HG02642 (cell line): Measurements from ENCODE around the gene POLRMT.

Experiments used
- ATAC-seq: cut with Tn5 transposase; IDR thresholded peaks from one replicate; pipeline ENCODE4 v1.9.1; 2021; ENCODE audit warnings: mild to moderate bottlenecking; ENCODE audit not compliant: unreplicated experiment, poor library complexity

The POLRMT gene

DNA sequence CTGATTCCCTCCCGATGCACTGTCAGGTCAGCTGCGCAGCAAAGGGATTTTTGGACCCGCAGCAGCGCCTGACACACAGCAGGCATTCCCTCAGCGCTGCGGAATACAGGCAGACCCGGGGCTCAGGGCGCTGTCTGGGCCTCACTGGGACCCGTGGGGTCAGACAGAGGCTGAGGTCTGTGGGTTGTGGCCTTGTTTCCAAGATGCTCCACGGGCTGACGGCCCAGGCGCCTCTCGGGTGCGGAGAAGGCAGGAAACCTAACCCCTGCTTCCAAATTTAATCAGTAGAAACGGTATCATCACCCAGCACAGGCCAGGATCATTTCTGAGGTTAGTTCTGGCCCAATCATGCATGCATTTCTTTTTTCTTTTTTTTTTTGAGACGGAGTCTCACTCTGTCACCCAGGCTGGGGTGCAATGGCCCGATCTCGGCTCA lies 30.4 kb upstream of the POLRMT start:
- no peak for ATAC-seq

DNA sequence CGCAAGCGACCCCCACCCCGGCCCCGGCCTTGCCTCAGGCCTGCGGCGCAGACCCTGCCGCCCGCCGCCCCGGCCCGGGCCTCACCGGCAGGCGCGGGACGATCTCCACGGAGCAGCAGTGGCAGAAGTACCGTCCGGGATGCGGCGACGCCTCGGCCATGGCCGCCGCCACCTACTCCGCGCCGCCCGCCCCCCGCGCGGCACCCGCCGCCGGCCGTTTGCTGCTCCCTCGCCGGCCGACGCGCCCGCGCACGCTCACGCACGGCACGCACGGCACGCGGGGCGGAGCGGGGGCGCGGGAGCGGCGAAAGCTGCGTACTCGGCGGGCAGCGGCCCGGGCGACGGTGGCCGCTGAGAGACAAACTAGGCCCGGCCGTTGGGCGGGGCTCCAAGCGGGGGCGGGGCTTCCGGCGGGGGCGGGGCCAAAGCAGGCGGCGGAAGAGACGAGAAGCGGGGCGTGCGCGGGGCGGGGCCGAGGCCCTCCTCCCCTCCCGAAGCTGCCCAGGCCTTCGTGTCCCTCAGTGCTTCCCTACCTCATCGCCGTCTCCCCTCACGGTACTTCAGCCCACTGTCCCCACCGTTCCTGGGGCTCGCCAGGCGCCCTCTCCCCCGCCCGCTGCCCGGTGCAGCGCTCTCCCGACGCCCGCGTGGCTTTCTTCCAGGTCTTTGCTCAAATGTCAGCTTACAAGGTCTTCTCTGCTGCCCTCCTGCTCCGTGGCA lies 29.8 kb upstream of the POLRMT start, which contains the start of gene RNF126:
TSS of gene RNF126 (minus strand) at position 253 of the 720 bp plus-strand sequence. CDS start at position 160, 93 bp downstream.
- peak; percentile 70 for ATAC-seq

DNA sequence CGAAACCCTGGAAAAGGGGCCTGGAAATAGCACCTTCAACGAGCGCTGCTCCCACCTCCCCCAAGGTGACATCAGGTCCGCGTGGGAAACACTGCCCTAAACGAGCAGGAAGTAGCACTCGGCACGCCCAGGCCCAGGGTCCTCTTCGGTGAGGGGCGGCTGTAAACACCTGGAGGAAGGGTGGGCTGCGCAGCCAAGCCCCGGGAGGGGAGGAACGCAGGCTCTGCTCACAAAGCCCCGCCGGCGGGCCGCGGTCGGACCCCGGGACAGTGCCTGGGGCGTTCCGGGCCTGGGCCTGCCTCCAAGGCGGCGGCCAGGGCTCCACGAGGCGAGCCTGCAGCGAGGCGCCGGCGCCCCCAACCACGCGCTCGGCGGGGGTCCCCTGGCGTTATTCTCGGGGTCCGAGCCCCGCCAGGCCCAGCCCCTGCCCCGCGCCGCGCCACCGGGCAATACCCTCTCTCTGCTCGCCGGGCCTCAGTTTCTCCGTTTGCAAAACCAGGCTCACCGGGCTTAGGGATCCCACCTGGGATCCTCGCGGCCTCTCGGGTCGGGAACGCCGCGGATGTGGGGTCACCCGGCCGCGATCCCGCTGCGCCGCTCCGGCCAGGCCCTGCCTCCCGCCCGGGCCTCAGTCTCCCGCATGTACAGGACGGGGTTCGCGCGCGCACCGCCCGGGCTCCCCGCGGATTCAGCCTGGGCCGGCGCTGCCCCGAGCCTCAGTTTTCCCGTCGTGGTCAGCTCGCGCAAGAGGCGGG lies 29.0 kb upstream of the POLRMT start:
- peak; percentile 15 for ATAC-seq

DNA sequence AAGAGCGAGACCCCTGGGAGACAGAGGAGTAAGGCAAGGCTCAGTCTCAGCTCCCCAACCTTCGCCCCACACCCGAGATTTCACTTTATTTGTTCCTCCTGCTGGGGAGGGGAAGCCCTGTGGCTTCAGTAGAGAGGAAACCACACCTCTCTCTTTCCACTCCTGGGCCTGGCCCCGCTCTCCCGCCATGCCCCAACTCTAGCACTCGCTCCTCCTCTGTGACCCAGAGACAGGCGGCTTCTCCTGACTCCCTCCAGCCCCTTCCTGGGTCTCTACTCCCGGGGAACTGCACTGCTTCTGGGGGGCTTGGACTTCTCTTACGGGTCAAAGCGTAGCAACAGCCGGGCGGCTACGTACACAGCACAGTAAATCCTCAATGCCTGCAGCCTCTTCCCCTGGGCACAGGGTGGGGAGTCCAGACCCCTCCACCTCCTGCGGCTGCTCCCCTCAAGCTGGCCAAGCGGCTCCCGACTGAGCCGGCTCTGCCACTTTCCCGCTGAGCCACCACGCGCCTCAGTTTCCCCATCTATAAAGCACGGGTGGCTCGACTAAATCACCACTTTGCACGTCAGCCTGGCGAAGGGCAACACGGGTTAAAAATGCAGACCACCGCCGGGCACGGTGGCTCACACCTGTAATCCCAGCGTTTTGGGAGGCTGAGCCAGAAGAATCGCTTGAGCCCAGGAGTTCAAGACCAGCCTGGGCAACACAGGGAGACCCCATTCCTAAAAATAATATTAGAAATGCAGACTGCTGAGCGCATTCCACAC lies 28.3 kb upstream of the POLRMT start:
- peak; percentile 25 for ATAC-seq

DNA sequence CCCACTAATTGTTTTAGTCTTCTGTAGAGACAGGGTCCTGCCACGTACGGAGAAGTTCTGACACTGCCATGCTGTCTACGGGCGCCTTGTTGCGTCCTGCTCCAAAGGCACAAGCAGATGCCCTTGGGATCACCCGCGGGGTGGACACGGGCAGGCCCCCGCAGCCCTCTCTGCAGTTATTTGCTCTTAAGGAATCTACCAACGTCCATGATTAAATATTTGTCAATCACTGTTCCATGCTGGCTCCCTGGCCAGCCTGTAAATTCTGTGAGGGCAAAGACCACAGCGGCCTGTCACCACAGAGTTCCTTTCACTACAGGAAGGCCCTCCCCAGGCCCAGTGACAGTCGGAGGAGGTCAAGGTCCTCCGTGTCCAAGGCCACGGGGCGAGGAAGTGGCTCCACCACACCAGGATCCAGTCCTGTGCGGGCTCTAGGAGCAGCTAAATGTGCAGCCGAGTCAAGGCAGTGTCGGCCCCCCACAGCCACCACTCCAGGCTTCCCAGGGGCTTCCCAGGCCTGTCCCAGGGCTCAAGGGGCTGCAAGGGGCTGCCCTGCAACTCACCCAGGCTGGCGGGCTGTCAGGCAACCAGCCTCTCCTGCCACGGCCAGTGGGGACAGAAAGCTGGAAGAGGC lies 27.6 kb upstream of the POLRMT start:
- ATAC-seq = no peak

DNA sequence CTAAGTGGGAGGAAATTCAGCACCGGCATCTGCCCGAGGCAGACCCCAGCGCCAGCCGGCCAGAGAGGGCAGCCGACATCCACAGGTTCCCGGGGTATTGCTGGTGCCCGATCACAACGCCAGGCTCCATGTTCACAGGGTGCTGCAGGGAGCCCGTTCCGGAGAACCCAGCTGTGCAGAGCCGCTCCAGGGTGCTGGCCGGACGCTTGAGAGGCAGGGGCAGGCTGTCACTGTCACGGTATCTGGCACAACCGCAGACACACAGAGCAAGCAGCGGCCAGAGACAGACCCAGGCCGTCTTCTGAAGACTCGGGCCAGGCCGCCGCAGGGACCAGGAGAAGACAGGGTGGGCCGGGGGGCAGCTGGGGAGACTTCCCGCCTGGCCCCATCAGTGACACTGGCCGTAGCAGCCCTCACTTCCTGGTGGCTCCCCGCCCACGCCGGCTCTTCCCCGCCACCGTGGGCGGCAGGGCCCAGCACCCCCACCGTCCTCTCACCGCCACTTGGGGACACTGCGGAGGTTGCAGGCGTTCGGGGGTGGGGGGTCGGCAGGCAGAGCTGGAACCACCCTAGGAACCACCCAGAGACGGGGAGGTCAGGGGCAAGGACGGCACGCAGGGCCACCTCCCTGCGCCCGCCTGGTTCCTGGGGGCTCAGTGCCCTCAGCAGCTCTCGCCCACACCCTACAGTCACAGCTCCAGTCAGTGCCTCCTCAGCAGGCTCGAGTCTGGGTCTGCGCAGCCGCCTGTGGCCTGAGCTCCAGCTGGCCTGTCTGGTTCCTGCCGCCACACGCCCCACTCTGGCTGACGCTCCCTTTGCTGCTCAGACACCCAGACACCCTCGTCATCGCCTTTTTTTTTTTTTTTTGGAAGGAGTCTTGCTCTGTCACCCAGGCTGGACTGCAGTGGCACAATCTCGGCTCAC lies 25.8 kb upstream of the POLRMT start:
- ATAC-seq = no peak

DNA sequence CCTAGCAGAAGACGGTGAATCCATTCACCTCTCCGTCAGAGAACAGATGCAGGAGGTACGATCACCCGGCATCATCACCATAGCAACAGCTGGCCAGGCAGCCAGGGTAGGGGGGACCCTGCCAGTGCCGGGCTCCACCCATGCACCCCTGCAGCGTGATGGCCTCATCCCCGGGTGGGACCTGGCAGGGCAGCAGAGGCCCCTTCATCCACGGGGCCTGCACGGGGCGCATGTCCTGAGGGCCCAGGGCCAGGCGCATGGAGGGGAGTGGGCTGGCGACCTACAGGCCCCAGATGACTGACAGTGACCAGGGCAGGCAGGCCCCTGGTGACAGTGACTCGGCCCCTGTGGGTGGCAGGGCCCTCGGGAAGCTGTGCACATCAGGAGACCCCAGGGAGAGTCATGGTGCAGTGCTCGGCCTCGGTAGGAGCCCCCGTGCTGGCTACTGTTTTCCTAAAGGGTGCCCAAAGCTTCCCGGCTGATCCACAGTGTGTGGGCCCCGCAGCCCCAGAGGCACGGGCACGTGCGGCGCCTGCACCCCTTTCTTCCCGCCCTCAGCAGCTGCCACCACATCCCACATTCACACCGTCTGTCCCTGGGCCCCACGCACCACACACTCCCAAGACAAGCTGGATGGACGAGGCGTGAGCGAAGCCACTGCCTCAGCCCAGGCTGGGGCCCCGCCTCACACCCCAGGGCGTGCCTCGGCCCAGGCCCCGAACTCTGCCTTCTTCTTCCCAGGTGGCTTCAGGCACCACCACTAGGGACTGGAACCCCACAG lies 24.9 kb upstream of the POLRMT start:
- no peak for ATAC-seq

DNA sequence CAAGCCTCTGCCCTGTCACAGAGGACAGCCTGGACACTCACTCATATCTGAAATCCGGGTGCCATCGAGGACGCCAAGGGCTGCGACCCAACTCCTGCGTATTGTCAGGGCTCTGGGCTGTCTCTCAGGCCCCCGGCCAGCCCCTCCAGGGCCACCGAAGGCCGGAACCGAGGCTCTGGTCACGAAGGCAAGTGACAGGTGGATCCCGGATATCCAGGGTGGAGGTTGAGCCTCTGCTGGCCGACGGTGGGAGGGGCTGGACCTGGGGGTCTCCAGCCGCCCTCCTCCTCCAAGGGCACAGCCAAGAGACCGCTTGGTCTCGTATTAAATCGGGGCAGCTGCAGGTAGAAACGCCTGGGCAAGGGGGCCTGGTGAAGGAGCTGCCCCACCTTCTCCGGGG lies 24.3 kb upstream of the POLRMT start:
- ATAC-seq = no peak

DNA sequence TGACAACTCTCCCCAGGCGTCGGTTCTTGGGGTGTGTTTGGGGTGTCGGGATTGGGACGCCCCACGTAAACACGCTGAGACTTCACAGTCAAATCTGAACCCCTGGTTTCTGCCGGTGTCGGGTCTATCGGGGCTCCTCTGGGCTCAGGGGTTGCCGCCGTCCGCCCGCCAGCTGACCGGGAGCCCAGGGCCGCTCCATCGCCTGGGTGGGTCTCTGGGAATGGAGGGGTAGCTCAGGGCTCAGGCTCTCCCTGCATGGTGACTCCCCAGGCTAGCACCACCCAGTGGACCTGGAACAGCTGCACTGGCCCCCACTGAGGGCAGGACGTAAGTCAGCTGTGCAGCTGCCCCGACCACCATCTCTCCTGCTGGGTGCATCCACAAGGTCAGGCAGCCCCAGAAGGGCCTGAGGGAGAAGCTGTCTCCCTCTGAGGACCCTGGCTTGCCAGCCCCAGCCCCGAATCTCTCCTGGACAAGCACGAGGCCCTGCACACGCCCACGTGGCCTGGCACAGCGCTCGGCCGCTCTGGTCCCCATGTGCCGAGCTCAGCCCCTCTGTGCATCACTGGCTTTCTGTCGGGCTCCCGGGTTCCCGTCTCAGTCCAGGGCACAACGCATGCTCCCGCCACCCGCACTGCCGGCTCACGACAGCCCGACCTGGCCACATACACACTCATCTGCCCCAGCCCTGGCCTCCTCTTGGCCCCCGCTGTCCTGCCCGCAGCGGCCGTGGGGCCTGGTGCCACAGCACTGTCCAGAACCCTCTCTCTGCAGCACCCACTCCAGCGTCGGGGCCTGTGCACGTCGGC lies 23.6 kb upstream of the POLRMT start:
- ATAC-seq = no peak

DNA sequence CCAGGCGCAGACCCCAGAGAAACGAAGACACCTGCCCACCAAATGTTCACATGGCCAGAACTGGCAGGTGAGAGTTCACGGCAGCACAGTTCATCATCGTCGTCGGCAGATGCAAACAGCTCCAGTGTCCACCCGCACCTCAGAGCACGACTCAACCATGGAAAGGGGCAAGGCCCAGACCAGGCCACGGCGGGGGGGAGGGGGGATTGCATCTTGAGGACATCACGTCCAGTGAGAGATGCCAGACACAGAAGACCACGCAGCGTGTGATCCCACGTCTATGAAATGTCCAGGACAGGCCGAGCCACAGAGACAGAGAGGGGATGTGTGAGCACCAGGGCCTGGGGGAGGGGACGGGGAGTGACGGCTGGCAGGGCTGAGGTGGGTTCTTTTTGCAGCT lies 22.4 kb upstream of the POLRMT start:
- ATAC-seq = no peak

DNA sequence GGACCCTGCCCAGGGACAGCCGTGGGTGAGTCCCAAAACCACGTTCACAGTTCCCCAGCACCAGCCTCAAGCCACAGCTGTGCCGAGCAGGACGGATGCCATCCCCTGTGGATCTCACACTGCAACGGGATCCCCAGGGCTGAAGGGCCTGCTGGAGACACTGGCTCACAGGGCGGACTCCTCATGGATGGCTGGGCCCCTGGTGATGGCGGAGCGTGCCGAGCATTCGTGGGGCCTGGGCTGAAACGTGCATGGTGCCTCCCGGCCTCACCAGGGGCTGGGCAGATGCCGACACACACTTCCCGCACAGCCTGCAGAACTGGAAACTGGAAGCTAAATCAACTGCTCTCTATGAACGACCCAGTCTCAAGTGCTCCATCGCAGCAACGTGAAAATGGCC lies 20.1 kb upstream of the POLRMT start:
- ATAC-seq = no peak

DNA sequence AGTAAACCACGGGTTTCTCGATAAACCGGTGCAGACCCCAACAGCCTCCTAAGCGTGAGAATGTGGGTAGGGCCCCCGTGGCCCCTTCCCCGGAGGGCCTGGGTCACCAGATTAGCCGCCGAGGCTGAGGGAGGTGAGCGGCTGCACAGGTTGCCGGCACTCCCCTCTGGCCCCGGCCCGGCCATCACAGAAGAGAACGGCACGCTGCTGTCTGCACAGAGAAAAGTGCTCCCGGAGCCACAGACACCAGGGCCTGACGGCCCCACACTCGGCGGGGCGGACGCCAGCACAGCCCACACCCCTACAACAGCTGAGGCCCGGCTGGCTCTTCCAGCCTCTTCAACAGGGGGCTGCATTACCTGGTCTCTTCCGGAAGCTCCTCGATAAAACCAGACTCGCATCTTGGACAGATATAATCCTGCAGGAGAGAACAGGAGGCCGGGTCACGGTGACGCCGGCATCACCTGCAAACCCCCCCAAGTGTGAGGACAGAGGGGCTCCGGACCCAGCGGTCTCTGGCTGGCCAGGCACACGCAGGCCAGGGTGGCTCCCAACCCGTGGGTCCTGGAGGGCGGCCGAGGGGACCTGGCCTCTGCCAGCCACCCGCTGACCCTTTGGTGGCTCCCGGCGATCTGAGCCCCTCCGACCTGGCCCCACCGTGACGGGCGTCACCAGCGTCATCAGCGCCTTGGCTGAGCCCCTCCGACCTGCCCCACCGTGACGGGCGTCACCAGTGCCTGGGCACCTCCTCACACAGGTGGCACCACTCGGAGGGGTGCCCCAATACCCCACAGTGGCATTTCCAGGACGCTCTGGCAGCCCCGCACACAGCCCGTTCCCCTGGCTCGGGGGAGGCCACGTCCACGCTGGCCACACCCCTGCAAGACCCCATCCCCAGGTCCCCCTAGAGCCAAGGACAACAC lies 19.4 kb upstream of the POLRMT start:
- no peak for ATAC-seq

DNA sequence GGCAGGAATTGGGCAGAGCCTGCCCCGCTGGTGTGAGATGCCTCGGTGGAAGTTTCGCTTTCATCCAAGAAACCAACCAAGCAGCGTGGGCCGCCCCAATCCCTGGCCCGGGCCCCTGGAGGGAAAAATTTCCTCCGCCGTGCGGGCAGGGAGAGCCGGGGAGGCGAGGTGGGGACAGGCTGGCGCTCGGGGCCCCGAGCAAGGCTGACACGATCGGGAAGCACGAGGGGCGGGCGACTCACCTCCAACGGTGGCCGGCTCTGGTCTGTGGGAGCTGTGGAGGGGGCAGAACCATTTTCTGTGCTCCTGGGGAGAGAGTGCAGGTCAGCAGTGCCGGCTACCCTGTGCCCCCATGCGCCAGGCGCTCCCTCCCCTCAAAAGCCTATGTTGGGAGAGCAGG lies 18.7 kb upstream of the POLRMT start:
- no peak for ATAC-seq

DNA sequence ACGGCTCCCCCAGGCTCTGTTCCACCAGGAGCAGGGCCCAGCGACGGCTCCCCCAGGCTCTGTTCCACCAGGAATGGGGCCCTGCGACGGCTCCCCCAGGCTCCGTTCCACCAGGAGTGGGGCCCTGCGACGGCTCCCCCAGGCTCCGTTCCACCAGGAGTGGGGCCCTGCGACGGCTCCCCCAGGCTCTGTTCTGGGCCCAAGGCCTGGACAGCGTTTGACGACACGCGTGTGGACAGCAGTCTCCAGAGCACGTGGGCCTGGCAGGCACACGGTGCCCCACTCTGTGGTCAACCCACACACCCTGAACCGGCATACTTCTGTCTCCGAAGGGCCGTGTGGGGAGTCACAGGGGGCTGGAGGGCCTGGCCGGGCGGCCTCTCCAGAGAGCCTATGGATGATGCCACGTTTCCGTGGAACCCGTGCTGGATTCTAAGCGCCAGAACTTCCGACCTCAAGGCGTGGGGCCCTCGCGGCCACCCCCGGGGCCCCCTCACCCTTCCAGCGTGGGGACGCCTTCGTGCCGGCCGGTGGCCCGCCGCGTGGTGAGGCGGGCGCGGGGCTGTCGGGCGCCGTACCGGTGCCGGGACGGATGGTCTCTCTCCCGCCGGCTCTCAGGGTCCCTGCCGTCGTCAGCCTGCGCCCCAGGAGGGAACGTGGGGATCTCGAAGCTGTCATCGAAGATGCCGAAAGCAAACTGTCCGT lies 17.9 kb upstream of the POLRMT start:
- no peak for ATAC-seq

DNA sequence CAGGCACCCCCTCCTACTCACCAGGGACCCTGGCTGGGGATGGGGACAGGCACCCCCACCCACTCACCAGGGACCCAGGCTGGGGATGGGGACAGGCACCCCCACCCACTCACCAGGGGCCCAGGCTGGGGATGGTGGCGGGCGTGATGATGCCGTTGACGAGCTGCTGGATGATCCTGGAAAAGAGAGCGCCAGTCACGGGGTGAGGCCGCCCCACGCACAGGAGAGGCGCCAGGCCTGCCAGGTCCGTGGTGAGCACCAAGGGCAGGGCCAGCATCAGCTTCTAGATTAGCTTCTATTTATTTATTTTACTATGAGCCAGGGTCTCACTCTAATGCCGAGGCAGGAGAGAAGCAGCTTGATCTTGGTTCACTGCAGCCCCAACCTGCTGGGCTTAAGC lies 16.8 kb upstream of the POLRMT start:
- no peak for ATAC-seq
